ENCODE measurements around the gene SRRM5.
"Not testable (repeated sequence)": the region's sequence is repeated elsewhere in the genome, so short reads cannot be mapped to it uniquely, and the experiment has no call there.

SRRM5 gene

DNA sequence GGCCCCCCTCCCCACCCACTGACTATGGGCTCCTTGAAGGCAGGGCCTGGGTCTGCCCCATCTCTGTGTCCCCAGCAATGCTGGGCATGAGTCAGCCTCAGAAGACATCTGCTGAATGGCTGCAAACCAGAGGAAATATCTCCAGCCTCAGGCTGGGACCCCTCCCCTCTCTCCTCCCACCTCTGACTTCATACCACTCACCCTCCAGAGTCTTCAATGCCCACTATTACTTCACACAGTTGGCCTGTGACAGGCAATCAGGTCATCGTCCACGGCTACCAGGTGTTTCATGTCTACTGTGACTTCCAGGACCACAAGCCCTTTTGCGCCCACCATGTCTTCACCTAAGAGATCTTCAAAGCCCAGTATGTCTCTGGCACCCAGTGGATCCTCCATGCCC is at the start of gene SRRM5:
Gene SRRM5 (plus strand): TSS at position 301 of the 400 bp plus-strand sequence. CDS start 34 bp downstream, at position 335.
- FAIRE-seq, result no peak

- FAIRE-seq, result no peak
Observed at GRCh38 chr19:43562226-43562697, 49.6 kb upstream of the SRRM5 start.

GRCh38 chr19:43562698-43563241 is 49.1 kb upstream of the SRRM5 start:
- no peak for FAIRE-seq

DNA sequence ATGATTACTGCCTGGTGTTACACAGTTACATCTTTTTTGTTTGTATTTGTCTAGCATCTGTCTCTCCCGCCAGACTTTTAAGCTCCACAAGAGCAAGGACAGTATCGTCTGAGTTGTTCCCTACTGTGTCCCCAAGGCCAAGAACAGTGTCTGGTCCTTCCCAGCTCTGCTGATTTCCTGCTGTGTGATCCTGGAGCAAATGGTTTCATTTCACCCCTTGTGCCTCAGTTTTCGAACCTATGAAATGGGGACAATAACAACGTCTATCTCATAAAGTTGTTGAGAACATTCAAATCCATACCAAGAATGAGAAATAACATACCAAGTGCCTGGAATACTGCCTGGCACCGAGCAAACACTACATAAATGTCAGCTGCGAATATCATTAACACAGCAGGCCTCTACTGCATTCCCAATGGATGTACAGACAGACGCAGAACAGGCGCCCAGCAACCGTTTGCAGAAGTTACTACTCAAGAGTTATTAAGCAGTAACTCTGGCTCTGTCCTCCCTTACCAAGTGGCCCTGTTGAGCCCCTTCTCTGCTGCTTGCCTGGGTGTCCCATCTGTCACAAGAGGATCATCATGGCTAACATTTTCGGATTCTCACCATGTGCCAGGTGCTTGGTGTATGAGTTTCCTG is 48.0 kb upstream of the SRRM5 start:
- no peak for FAIRE-seq

GRCh38 chr19:43564800-43565199 is 47.1 kb upstream of the SRRM5 start:
- FAIRE-seq, result no peak

GRCh38 chr19:43569657-43570056 is 42.2 kb upstream of the SRRM5 start:
- no peak for FAIRE-seq

DNA sequence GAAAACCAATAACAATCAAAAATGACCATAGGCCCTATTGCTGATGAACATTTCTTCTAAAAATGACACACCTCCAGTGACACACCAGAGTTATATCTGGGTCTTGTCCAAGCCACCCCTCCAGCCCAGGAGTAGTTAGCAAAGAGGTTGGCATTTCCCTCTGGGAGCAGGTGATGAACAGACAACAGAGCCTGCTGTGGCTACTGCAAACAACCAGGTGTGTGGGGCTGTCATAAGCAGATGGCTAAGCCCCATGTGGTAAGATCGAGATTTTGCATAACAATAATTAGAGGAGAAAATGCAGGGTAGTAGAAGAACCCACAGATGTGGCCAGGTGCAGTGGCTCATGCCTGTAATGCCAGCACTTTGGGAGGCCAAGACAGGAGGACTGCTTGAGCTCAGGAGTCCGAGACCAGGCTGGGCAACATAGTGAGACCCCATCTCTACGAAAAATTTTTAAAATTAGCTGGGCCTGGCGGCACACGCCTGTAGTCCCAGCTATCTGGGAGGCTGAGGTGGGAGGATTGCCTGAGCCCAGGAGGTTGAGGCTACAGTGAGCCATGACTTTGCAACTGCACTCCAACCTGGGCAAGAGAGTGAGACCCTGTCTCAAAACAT is 41.6 kb upstream of the SRRM5 start:
- FAIRE-seq, result no peak

DNA sequence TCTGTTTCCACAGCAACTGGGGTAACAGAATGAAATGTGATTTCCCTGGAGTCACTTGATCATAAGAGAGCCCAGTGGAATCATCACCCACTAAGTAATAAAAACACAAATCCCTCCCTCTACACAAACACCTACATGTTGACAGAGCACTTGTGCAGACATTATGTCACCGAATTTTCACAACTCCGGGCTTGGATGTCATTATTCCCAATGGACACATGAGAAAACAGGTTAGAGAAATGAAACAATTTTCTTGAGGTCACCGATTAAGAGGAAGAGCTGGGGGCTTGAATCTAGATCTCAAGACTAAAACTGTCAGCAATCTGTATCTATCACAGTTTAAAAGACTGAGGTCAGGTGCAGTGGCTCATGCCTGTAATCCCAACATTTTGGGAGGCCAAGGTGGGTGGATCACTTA is 39.7 kb upstream of the SRRM5 start:
- FAIRE-seq, result no peak

- no peak for FAIRE-seq
Observed at GRCh38 chr19:43574424-43575155, 37.3 kb upstream of the SRRM5 start.

GRCh38 chr19:43575156-43575950 is 36.5 kb upstream of the SRRM5 start, which contains the start of the genes PINLYP and XRCC1:
TSS of gene PINLYP (plus strand) at chr19:43575801. CDS start at chr19:43577192, 1,391 bp downstream.
TSS of gene XRCC1 (minus strand) at chr19:43575527. CDS start at chr19:43575458, 69 bp downstream.
- FAIRE-seq, result peak; percentile 99

GRCh38 chr19:43575955-43576878 is 35.7 kb upstream of the SRRM5 start:
- no peak for FAIRE-seq

- FAIRE-seq, result no peak
Observed at GRCh38 chr19:43578787-43579186, 33.1 kb upstream of the SRRM5 start.

- no peak for FAIRE-seq
Observed at GRCh38 chr19:43581467-43581866, 30.4 kb upstream of the SRRM5 start.

DNA sequence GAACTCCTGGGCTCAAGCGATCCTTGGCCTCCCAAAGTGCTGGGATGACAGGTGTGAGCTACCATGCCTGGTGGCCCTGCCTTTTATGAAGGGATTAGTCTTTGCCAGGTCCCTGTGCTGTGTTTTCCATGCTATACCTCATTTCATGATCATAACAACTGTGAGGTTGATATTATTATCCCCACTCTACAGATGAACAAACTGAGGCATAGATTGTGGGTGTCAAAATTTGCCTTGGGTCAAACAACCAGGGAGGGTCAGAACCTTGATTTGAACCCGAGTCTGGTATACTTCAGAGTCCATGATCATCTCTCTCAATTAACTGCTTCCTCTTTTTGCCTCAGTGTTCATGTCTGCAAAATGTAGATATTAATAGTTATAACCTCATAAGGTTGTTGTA is 29.4 kb upstream of the SRRM5 start:
- FAIRE-seq, result no peak

GRCh38 chr19:43584484-43584883 is 27.4 kb upstream of the SRRM5 start:
- no peak for FAIRE-seq

DNA sequence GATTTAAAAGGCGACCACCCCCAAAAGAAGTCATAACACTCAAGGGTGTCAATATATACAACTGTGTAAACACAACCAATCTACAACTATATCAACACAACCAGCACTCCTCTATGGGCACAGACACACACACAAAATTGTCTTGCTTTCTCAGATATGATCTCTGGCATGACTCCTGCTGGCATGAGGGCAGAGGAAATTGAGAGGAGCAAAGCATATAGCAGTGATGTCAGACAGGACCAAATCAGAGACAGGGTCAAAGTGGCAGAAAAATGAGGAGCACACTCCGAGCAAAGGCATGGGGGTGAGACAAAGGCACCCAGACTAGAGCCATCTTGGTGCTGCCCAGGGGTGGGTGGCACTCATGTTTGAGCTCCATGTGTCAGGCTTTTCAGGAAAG is 25.5 kb upstream of the SRRM5 start:
- no peak for FAIRE-seq

DNA sequence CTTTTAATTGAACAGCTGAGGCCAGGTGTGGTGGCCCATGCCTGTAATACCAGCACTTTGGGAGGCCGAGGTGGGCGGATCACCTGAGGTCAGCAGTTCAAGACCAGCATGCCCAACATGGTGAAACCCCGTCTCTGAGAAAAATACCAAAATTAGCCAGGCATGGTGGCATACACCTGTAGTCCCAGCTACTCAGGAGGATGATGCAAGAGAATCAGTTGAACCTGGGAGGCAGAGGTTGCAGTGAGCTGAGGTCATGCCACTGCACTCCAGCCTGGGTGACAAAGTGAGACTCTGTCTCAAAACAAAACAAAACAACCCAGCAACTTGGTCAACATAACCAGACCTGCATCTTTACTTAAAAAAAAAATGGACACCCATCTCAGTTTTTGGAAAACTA is 24.9 kb upstream of the SRRM5 start:
- FAIRE-seq, result not testable (repeated sequence)

DNA sequence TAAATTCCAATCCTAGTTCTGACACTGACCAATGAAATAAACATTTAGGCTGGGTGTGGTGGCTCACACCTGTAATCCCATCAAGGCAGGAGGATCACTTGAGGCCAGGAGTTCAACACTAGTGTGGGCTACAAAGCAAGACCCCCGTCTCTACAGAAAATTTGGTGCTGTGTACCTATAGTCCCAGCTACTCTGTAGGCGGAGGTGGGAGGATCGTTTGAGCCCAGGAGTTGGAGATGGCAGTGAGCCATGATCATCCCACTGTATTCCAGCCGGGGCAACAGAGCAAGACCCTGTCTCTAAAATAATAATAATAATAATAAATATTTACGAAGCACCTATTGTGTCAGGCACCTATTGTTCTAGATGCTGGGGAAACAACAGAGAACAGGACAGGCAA is 22.6 kb upstream of the SRRM5 start:
- FAIRE-seq, result no peak

- no peak for FAIRE-seq
Observed at GRCh38 chr19:43589678-43590077, 22.2 kb upstream of the SRRM5 start.

GRCh38 chr19:43591904-43592772 is 19.8 kb upstream of the SRRM5 start:
- FAIRE-seq, result no peak
